GM06990 (cell line): ENCODE data around the gene BLTP2.

Experiments used
- DNase-seq: peaks from one replicate; pipeline ENCODE4 v3.0.0-alpha.2; 2011; ENCODE audit not compliant: insufficient read length; ENCODE audit errors: extremely low read depth
- H3K27me3 ChIP-seq: replicated peaks from 2 replicates; pipeline ENCODE4 v1.6.0; 2011; ENCODE audit warnings: low read length; ENCODE audit not compliant: control insufficient read depth, insufficient read depth
- H3K36me3 ChIP-seq: 2 replicates; pipeline ENCODE4 v1.5.1; 2011; ENCODE audit warnings: low read length; ENCODE audit not compliant: control insufficient read depth, insufficient read depth
- H3K4me3 ChIP-seq: replicated peaks from 2 replicates; pipeline ENCODE4 v1.5.1; 2011; ENCODE audit warnings: low read depth, mild to moderate bottlenecking, control low read depth, low read length
- CTCF ChIP-seq: IDR thresholded peaks from 2 replicates; pipeline ENCODE4 v1.5.1; 2011; ENCODE audit warnings: low read length, control low read depth, mild to moderate bottlenecking, inconsistent platforms; ENCODE audit not compliant: insufficient read depth, poor library complexity, severe bottlenecking

Gene BLTP2

GRCh38 chr17:28624148-28624547 is 20.8 kb downstream of the BLTP2 start:
- TF ChIP-seq CTCF, result no peak
- no peak for DNase-seq
- Histone ChIP-seq H3K36me3 (peaks cover 39% of the 10 kb centered on the region), H3K4me3 (no peak overlapping the region), H3K27me3 (no peaks in the 10 kb centered on the region)

GRCh38 chr17:28623696-28624095 is 21.3 kb downstream of the BLTP2 start:
- H3K27me3 ChIP-seq, result no peaks in the 10 kb centered on the region
- DNase-seq, result no peak
- H3K36me3 ChIP-seq, result peaks cover 42% of the 10 kb centered on the region
- no peak overlapping the region for H3K4me3 ChIP-seq
- TF ChIP-seq CTCF, result no peak

- Histone ChIP-seq H3K27me3 (no peaks in the 10 kb centered on the region), H3K4me3 (no peak overlapping the region), H3K36me3 (peaks cover 38% of the 10 kb centered on the region)
- no peak for DNase-seq
- TF ChIP-seq CTCF, result no peak
These were observed 22.8 kb downstream of the BLTP2 start for GRCh38 chr17:28622186-28622585.

GRCh38 chr17:28620010-28620409 is 24.9 kb downstream of the BLTP2 start:
- Histone ChIP-seq H3K27me3 (no peaks in the 10 kb centered on the region), H3K36me3 (peaks cover 45% of the 10 kb centered on the region), H3K4me3 (no peak overlapping the region)
- TF ChIP-seq CTCF, result no peak
- no peak for DNase-seq

GRCh38 chr17:28618464-28618863 is 26.5 kb downstream of the BLTP2 start:
- Histone ChIP-seq H3K4me3 (no peak overlapping the region), H3K36me3 (peaks cover 42% of the 10 kb centered on the region), H3K27me3 (no peaks in the 10 kb centered on the region)
- DNase-seq, result no peak
- TF ChIP-seq CTCF, result no peak

- no peak overlapping the region for H3K4me3 ChIP-seq
- no peak for TF ChIP-seq CTCF
- H3K36me3 ChIP-seq, result peaks cover 40% of the 10 kb centered on the region
- no peak for DNase-seq
- H3K27me3 ChIP-seq, result no peaks in the 10 kb centered on the region
These were observed 28.7 kb downstream of the BLTP2 start for GRCh38 chr17:28616281-28616680.
